ENCODE results near the gene MRAS. TPM values are rescaled to one million over a fixed set of nuclear protein-coding genes. Genes with fewer than 3 reads are reported as not detected.

The MRAS gene
- polyA plus RNA-seq, 3 donors = 6.2 to 13.2 (median 8.3) TPM

- intact Hi-C loops (cut with micrococcal nuclease) = no loop called here
- no CpG with 5 or more reads among the region's 2 CpGs for WGBS (ENCODE audit: insufficient coverage)
- no peak for DNase-seq
- H3K9me3 Mint-ChIP-seq = peaks cover 0 to 3% (median 0%) of the 10 kb centered on the region in 7 donors
- no peaks in the 10 kb centered on the region for H3K36me3 Mint-ChIP-seq
- no peak overlapping the region for H3K27ac ChIP-seq (ENCODE audit: low read depth in 1 of 2, low read length in 2 of 2)
- peaks cover 0 to 9% of the 10 kb centered on the region in 2 donors for H3K27me3 ChIP-seq (ENCODE audit: control insufficient read depth in 2 of 2, insufficient read depth in 2 of 2, low read length in 2 of 2)
- H3K36me3 ChIP-seq (replicated peaks in 1 of 2; ENCODE audit: control insufficient read depth in 1 of 2, insufficient read depth in 2 of 2, low read length in 2 of 2) = no peaks in the 10 kb centered on the region
- no peak overlapping the region for H2AFZ ChIP-seq (ENCODE audit: insufficient read depth, low read depth, low read length, poor library complexity, severe bottlenecking)
- H3K4me3 ChIP-seq (replicated peaks in 1 of 3; ENCODE audit: low read depth in 2 of 3, low read length in 3 of 3) = no peak overlapping the region
- H4K20me1 ChIP-seq (ENCODE audit: insufficient read depth, low read length) = no peaks in the 10 kb centered on the region
- H3K4me1 Mint-ChIP-seq = no peaks in the 10 kb centered on the region
- no peaks in the 10 kb centered on the region for H3K79me2 ChIP-seq (ENCODE audit: insufficient read depth, low read length)
- no peak overlapping the region for H3K9ac ChIP-seq (ENCODE audit: insufficient read depth, low read length, poor library complexity, severe bottlenecking)
- no peaks in the 10 kb centered on the region for H3K9me3 ChIP-seq (replicated peaks in 1 of 2; ENCODE audit: control insufficient read depth in 1 of 2, insufficient read depth in 1 of 2, low read length in 2 of 2)
- no peak overlapping the region for H3K4me2 ChIP-seq (replicated peaks; ENCODE audit: extremely low read depth, low read length, poor library complexity, severe bottlenecking)
- TF ChIP-seq CTCF (IDR thresholded peaks at IDR 0.05) = no peak
- no peaks in the 10 kb centered on the region for H3K4me1 ChIP-seq (ENCODE audit: control insufficient read depth in 1 of 2, insufficient read depth in 2 of 2, low read length in 2 of 2)
- H3K27me3 Mint-ChIP-seq (ENCODE audit: low read depth in 3 of 3) = peaks cover 8 to 11% (median 8%) of the 10 kb centered on the region in 3 donors
- no peak overlapping the region for H3K27ac Mint-ChIP-seq
- H3K4me3 Mint-ChIP-seq = no peak overlapping the region
Observed at GRCh38 chr3:138441742-138442141, 93.4 kb downstream of the MRAS start.

- no peaks in the 10 kb centered on the region for H4K20me1 ChIP-seq (ENCODE audit: insufficient read depth, low read length)
- peaks cover 0 to 2% (median 0%) of the 10 kb centered on the region in 7 donors for H3K9me3 Mint-ChIP-seq
- no peak overlapping the region for H3K27ac Mint-ChIP-seq
- no peak overlapping the region for H3K9ac ChIP-seq (ENCODE audit: insufficient read depth, low read length, poor library complexity, severe bottlenecking)
- H3K4me1 ChIP-seq (ENCODE audit: control insufficient read depth in 1 of 2, insufficient read depth in 2 of 2, low read length in 2 of 2) = no peaks in the 10 kb centered on the region
- no peaks in the 10 kb centered on the region for H3K79me2 ChIP-seq (ENCODE audit: insufficient read depth, low read length)
- no peaks in the 10 kb centered on the region for H3K36me3 Mint-ChIP-seq
- H3K27me3 ChIP-seq (ENCODE audit: control insufficient read depth in 2 of 2, insufficient read depth in 2 of 2, low read length in 2 of 2) = peaks cover 0 to 2% of the 10 kb centered on the region in 2 donors
- H3K27me3 Mint-ChIP-seq (ENCODE audit: low read depth in 3 of 3) = peaks cover 2 to 5% (median 3%) of the 10 kb centered on the region in 3 donors
- no peak overlapping the region for H3K4me3 ChIP-seq (replicated peaks in 1 of 3; ENCODE audit: low read depth in 2 of 3, low read length in 3 of 3)
- no peaks in the 10 kb centered on the region for H3K36me3 ChIP-seq (replicated peaks in 1 of 2; ENCODE audit: control insufficient read depth in 1 of 2, insufficient read depth in 2 of 2, low read length in 2 of 2)
- intact Hi-C loops (cut with micrococcal nuclease) = no loop called here
- 100% methylated on average over 1 of the region's 5 CpGs for WGBS (ENCODE audit: insufficient coverage)
- DNase-seq = no peak
- H3K9me3 ChIP-seq (replicated peaks in 1 of 2; ENCODE audit: control insufficient read depth in 1 of 2, insufficient read depth in 1 of 2, low read length in 2 of 2) = no peaks in the 10 kb centered on the region
- TF ChIP-seq CTCF (IDR thresholded peaks at IDR 0.05) = no peak
- H3K27ac ChIP-seq (ENCODE audit: low read depth in 1 of 2, low read length in 2 of 2) = no peak overlapping the region
- H2AFZ ChIP-seq (ENCODE audit: insufficient read depth, low read depth, low read length, poor library complexity, severe bottlenecking) = no peak overlapping the region
- no peaks in the 10 kb centered on the region for H3K4me1 Mint-ChIP-seq
- H3K4me2 ChIP-seq (replicated peaks; ENCODE audit: extremely low read depth, low read length, poor library complexity, severe bottlenecking) = no peak overlapping the region
- H3K4me3 Mint-ChIP-seq = no peak overlapping the region
Observed at GRCh38 chr3:138442433-138442832, 94.1 kb downstream of the MRAS start.

All from CD14-positive monocyte (primary cell).